Endothelial cell of umbilical vein (primary cell): ENCODE results near the gene TTC34.

Experiments
- JUN ChIP-seq: IDR thresholded peaks from 2 replicates; pipeline ENCODE4 v1.6.1; 2011; ENCODE audit warnings: borderline replicate concordance, low read depth; ENCODE audit not compliant: insufficient read length, insufficient read depth
- TF ChIP-seq, protein P1 (sequence below), 2 donors: IDR thresholded peaks; 1 replicate in 1 of 2; 2 replicates in 1 of 2; pipeline ENCODE4 v1.5.1; 2011; ENCODE audit warnings: low read length in 2 of 2, mild to moderate bottlenecking in 2 of 2, moderate library complexity in 2 of 2, control low read depth in 1 of 2, inconsistent platforms in 1 of 2, low read depth in 1 of 2; ENCODE audit not compliant: insufficient read depth in 1 of 2; ENCODE audit errors: extremely low read depth in 1 of 2

GRCh38 chr1:2840036-2840809 lies 38.7 kb upstream of the TTC34 start:
- TF ChIP-seq, protein P1, sequence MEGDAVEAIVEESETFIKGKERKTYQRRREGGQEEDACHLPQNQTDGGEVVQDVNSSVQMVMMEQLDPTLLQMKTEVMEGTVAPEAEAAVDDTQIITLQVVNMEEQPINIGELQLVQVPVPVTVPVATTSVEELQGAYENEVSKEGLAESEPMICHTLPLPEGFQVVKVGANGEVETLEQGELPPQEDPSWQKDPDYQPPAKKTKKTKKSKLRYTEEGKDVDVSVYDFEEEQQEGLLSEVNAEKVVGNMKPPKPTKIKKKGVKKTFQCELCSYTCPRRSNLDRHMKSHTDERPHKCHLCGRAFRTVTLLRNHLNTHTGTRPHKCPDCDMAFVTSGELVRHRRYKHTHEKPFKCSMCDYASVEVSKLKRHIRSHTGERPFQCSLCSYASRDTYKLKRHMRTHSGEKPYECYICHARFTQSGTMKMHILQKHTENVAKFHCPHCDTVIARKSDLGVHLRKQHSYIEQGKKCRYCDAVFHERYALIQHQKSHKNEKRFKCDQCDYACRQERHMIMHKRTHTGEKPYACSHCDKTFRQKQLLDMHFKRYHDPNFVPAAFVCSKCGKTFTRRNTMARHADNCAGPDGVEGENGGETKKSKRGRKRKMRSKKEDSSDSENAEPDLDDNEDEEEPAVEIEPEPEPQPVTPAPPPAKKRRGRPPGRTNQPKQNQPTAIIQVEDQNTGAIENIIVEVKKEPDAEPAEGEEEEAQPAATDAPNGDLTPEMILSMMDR (IDR thresholded peaks at IDR 0.05; ENCODE audit: extremely low read depth in 1 of 2, insufficient read depth in 1 of 2, low read depth in 1 of 2, low read length in 2 of 2): no peak
- no peak for TF ChIP-seq JUN
